ENCODE measurements around the gene ARHGAP8. TPM values are rescaled to one million over a fixed set of nuclear protein-coding genes. Genes with fewer than 3 reads are reported as not detected.

Gene ARHGAP8
- total and polyA plus RNA-seq, 2 of the 13 experiments (the other 11 are each of a cell fraction or from before 2014, with no cell fraction given): 0.07 TPM; not detected in 1

DNA sequence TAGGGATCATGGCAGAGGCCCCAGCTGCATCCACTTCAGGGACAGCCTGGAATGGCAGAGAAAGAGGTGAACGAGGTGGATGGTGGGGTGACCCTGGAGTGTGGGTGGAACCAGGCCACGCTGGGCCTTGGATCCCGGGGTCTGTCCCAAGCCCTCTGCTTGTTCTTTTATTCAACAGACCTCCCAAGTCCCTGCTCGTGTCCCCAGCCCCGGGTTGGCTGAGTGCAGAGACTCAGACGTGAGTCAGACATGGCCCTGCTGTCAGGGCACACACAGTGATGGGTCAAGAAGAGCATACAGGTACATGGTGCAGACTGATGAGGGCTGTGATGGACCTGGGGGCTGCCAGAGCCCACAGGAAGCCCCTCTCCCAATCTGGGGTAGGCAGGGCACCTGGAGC, 6.6 kb downstream of the ARHGAP8 start:
- 11% methylated on average over 1 of the region's 6 CpGs for WGBS (ENCODE audit: low lambda C conversion rate)
- BruUV-seq (replicated peaks): no TSS peak
- POLR2A ChIA-PET: no interaction called here
- peaks cover 0 to 12% of the 10 kb centered on the region in 2 experiments; a peak in 3 of 5 replicates for H3K27me3 ChIP-seq (ENCODE audit: control insufficient read depth in 1 of 2, insufficient read depth in 2 of 2, low read length in 2 of 2)
- no peak overlapping the region for H3K4me3 ChIP-seq (replicated peaks in 1 of 3; ENCODE audit: insufficient read depth in 1 of 3, low read depth in 2 of 3, low read length in 3 of 3)
- CTCF ChIA-PET (ENCODE audit: low intra/inter-chr PET ratio, low total read pairs): no interaction called here
- H3K36me3 ChIP-seq (replicated peaks in 1 of 2; ENCODE audit: control insufficient read depth in 1 of 2, insufficient read depth in 2 of 2, low read length in 2 of 2): no peaks in the 10 kb centered on the region
- H3K27ac ChIP-seq (ENCODE audit: extremely low read length, insufficient read depth, low read length): no peak overlapping the region
- H3K4me1 ChIP-seq (ENCODE audit: insufficient read depth, low read length): no peaks in the 10 kb centered on the region
- ATAC-seq (no peak), DNase-seq (ENCODE audit: low spot score) (no peak), FAIRE-seq (no peak)
- H2AFZ ChIP-seq (ENCODE audit: low read length): no peak overlapping the region
- no peak overlapping the region for H3K9ac ChIP-seq (ENCODE audit: insufficient read depth, low read depth, low read length)
- no peak overlapping the region for H3K4me2 ChIP-seq (ENCODE audit: low read depth, low read length)
- H3K79me2 ChIP-seq (ENCODE audit: insufficient read depth, low read length): no peaks in the 10 kb centered on the region
- intact Hi-C loops (cut with micrococcal nuclease; ENCODE audit: unreplicated experiment): no loop called here
- H4K20me1 ChIP-seq (ENCODE audit: insufficient read depth, low read length): no peaks in the 10 kb centered on the region
- in situ Hi-C loops (cut with HindIII; ENCODE audit: extremely low pct_ligation_motif_present, low pct_unique_long_range_greater_than_20kb): no loop called here
- H3K9me3 ChIP-seq (ENCODE audit: low read length): no peaks in the 10 kb centered on the region
- TF ChIP-seq ZSCAN20 (CRISPR knock-in tag; IDR thresholded peaks at IDR 0.05; ENCODE audit: borderline replicate concordance) (no peak), KAT2B (IDR thresholded peaks at IDR 0.05; ENCODE audit: borderline replicate concordance, low read depth, low read length) (no peak), SPEN (CRISPR knock-in tag; IDR thresholded peaks at IDR 0.05; ENCODE audit: low read depth) (no peak), PCBP1 (IDR thresholded peaks at IDR 0.05; ENCODE audit: borderline replicate concordance, low read depth, low read length) (no peak), ZNF780A (CRISPR knock-in tag; IDR thresholded peaks at IDR 0.05) (no peak), TRIM24 (CRISPR knock-in tag; IDR thresholded peaks at IDR 0.05) (no peak), ZNF10 (CRISPR knock-in tag; IDR thresholded peaks at IDR 0.05; ENCODE audit: borderline replicate concordance, low read depth) (no peak), ZNF775 (CRISPR knock-in tag; IDR thresholded peaks at IDR 0.05; ENCODE audit: borderline replicate concordance) (no peak), CENPX (CRISPR knock-in tag; IDR thresholded peaks at IDR 0.05) (no peak), MAFF (IDR thresholded peaks at IDR 0.05; ENCODE audit: low read depth, low read length) (no peak), E2F5 (CRISPR knock-in tag; conservative IDR thresholded peaks at IDR 0.05) (no peak), RFXANK (CRISPR knock-in tag; IDR thresholded peaks at IDR 0.05) (no peak), ZNF766 (CRISPR knock-in tag; IDR thresholded peaks at IDR 0.05; ENCODE audit: borderline replicate concordance) (no peak)
- TF ChIP-seq, protein P1, sequence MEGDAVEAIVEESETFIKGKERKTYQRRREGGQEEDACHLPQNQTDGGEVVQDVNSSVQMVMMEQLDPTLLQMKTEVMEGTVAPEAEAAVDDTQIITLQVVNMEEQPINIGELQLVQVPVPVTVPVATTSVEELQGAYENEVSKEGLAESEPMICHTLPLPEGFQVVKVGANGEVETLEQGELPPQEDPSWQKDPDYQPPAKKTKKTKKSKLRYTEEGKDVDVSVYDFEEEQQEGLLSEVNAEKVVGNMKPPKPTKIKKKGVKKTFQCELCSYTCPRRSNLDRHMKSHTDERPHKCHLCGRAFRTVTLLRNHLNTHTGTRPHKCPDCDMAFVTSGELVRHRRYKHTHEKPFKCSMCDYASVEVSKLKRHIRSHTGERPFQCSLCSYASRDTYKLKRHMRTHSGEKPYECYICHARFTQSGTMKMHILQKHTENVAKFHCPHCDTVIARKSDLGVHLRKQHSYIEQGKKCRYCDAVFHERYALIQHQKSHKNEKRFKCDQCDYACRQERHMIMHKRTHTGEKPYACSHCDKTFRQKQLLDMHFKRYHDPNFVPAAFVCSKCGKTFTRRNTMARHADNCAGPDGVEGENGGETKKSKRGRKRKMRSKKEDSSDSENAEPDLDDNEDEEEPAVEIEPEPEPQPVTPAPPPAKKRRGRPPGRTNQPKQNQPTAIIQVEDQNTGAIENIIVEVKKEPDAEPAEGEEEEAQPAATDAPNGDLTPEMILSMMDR (CRISPR knock-in tag; IDR thresholded peaks at IDR 0.05): no peak
- TF ChIP-seq, protein P2, sequence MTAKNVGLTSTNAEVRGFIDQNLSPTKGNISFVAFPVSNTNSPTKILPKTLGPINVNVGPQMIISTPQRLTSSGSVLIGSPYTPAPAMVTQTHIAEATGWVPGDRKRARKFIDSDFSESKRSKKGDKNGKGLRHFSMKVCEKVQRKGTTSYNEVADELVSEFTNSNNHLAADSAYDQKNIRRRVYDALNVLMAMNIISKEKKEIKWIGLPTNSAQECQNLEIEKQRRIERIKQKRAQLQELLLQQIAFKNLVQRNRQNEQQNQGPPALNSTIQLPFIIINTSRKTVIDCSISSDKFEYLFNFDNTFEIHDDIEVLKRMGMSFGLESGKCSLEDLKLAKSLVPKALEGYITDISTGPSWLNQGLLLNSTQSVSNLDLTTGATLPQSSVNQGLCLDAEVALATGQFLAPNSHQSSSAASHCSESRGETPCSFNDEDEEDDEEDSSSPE (CRISPR knock-in tag; IDR thresholded peaks at IDR 0.05): no peak
- TF ChIP-seq, protein P3, sequence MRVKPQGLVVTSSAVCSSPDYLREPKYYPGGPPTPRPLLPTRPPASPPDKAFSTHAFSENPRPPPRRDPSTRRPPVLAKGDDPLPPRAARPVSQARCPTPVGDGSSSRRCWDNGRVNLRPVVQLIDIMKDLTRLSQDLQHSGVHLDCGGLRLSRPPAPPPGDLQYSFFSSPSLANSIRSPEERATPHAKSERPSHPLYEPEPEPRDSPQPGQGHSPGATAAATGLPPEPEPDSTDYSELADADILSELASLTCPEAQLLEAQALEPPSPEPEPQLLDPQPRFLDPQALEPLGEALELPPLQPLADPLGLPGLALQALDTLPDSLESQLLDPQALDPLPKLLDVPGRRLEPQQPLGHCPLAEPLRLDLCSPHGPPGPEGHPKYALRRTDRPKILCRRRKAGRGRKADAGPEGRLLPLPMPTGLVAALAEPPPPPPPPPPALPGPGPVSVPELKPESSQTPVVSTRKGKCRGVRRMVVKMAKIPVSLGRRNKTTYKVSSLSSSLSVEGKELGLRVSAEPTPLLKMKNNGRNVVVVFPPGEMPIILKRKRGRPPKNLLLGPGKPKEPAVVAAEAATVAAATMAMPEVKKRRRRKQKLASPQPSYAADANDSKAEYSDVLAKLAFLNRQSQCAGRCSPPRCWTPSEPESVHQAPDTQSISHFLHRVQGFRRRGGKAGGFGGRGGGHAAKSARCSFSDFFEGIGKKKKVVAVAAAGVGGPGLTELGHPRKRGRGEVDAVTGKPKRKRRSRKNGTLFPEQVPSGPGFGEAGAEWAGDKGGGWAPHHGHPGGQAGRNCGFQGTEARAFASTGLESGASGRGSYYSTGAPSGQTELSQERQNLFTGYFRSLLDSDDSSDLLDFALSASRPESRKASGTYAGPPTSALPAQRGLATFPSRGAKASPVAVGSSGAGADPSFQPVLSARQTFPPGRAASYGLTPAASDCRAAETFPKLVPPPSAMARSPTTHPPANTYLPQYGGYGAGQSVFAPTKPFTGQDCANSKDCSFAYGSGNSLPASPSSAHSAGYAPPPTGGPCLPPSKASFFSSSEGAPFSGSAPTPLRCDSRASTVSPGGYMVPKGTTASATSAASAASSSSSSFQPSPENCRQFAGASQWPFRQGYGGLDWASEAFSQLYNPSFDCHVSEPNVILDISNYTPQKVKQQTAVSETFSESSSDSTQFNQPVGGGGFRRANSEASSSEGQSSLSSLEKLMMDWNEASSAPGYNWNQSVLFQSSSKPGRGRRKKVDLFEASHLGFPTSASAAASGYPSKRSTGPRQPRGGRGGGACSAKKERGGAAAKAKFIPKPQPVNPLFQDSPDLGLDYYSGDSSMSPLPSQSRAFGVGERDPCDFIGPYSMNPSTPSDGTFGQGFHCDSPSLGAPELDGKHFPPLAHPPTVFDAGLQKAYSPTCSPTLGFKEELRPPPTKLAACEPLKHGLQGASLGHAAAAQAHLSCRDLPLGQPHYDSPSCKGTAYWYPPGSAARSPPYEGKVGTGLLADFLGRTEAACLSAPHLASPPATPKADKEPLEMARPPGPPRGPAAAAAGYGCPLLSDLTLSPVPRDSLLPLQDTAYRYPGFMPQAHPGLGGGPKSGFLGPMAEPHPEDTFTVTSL (CRISPR knock-in tag; IDR thresholded peaks at IDR 0.05; ENCODE audit: borderline replicate concordance): no peak
